Naive thymus-derived CD4-positive, alpha-beta T cell (primary cell): ENCODE data around the gene MYH10. TPM values are rescaled to one million over a fixed set of nuclear protein-coding genes. Genes with fewer than 3 reads are reported as not detected.
"Not testable (repeated sequence)": the region's sequence is repeated elsewhere in the genome, so short reads cannot be mapped to it uniquely, and the experiment has no call there.

Experiments used
- ATAC-seq: fragments of 150-1000 bp; cut with Tn5 transposase; 2 replicates; pipeline ENCODE4 v1.10.0; 2021; ENCODE audit warnings: mild to moderate bottlenecking, moderate library complexity
- CTCF ChIA-PET: fragments of 350-600 bp; sonication (Branson Sonifier 250); formaldehyde crosslinking; loops from one replicate; lab custom pipeline; 2021; ENCODE audit warnings: antibody characterized with exemption; lab: Charles Lee
- POLR2A ChIA-PET: fragments of 350-600 bp; sonication (Branson Sonifier 250); formaldehyde crosslinking; loops from one replicate; lab custom pipeline; 2021; ENCODE audit warnings: antibody characterized with exemption, inconsistent platforms; lab: Charles Lee
- DNase-seq, 9 donors: peaks; one replicate each; pipeline versions ENCODE4 v3.0.0 to v3.0.0-alpha.2; 2020 to 2022; ENCODE audit warnings: mixed read lengths in 1 of 9
- H3K27ac ChIP-seq: one replicate; pipeline ENCODE4 v1.7.0; 2013; ENCODE audit warnings: mild to moderate bottlenecking, low read depth, low read length, moderate library complexity
- H3K27me3 ChIP-seq, 2 donors: one replicate each; pipeline ENCODE4 v1.7.0; 2013; ENCODE audit warnings: low read length in 2 of 2, mild to moderate bottlenecking in 2 of 2, moderate library complexity in 2 of 2; ENCODE audit not compliant: control insufficient read depth in 2 of 2, insufficient read depth in 2 of 2
- H3K36me3 ChIP-seq, 3 experiments: 1 replicate in 2 of 3; 2 replicates in 1 of 3; pipeline ENCODE4 v1.7.0; 2013; ENCODE audit warnings: low read length in 3 of 3, mild to moderate bottlenecking in 3 of 3, moderate library complexity in 1 of 3; ENCODE audit not compliant: insufficient read depth in 3 of 3, control insufficient read depth in 2 of 3
- H3K4me1 ChIP-seq, 2 donors: one replicate each; pipeline ENCODE4 v1.7.0; 2013; ENCODE audit warnings: low read length in 2 of 2, mild to moderate bottlenecking in 2 of 2, moderate library complexity in 1 of 2; ENCODE audit not compliant: control insufficient read depth in 2 of 2, insufficient read depth in 2 of 2
- H3K4me3 ChIP-seq: 2 replicates; pipeline ENCODE4 v1.7.0; 2013; ENCODE audit warnings: mild to moderate bottlenecking, low read length
- H3K9me3 ChIP-seq, 3 experiments: 1 replicate in 2 of 3; 2 replicates in 1 of 3; pipeline ENCODE4 v1.7.0; 2013; ENCODE audit warnings: low read length in 3 of 3; ENCODE audit not compliant: control insufficient read depth in 2 of 3
- H3K27ac Mint-ChIP-seq, 9 donors: one replicate each; pipeline ENCODE4 v1.8.0; 2020 to 2022; ENCODE audit warnings: mixed read lengths in 9 of 9, mild to moderate bottlenecking in 8 of 9, moderate library complexity in 5 of 9, inconsistent platforms in 2 of 9
- H3K27me3 Mint-ChIP-seq, 5 donors: one replicate each; pipeline ENCODE4 v1.8.0; 2021 to 2022; ENCODE audit warnings: mixed read lengths in 5 of 5, mild to moderate bottlenecking in 1 of 5
- H3K36me3 Mint-ChIP-seq, 5 donors: one replicate each; pipeline ENCODE4 v1.8.0; 2020 to 2022; ENCODE audit warnings: mixed read lengths in 5 of 5, mild to moderate bottlenecking in 3 of 5, inconsistent platforms in 1 of 5
- H3K4me1 Mint-ChIP-seq, 7 donors: one replicate each; pipeline ENCODE4 v1.8.0; 2020 to 2022; ENCODE audit warnings: mixed read lengths in 7 of 7, mild to moderate bottlenecking in 3 of 7, inconsistent platforms in 1 of 7
- H3K4me3 Mint-ChIP-seq, 10 donors: one replicate each; pipeline ENCODE4 v1.8.0; 2020 to 2022; ENCODE audit warnings: mild to moderate bottlenecking in 10 of 10, mixed read lengths in 10 of 10, moderate library complexity in 6 of 10, inconsistent platforms in 2 of 10
- H3K9me3 Mint-ChIP-seq, 11 donors: one replicate each; pipeline ENCODE4 v1.8.0; 2020 to 2022; ENCODE audit warnings: mixed read lengths in 11 of 11, mild to moderate bottlenecking in 4 of 11, inconsistent platforms in 1 of 11, moderate library complexity in 1 of 11
- intact Hi-C, 2 donors: fragments of 100-400 bp; cut with micrococcal nuclease; formaldehyde crosslinking; loops; one replicate each; pipeline ENCODE4 v1.15.1; 2023
- polyA plus RNA-seq, 2 donors: library from polyadenylated mRNA; unstranded; fragments of 300-500 nt; fragmentation: Illumina TruSeq; gene quantifications; one replicate each; pipeline ENCODE4 v1.2.3, GENCODE V29; 2021
- total RNA-seq, 6 experiments: library from RNA in 5 of 6; stranded (reverse) in 5 of 6; gene quantifications; 1 replicate in 5 of 6; 2 replicates in 1 of 6; pipeline ENCODE4 v1.2.3 and lab custom pipeline; 2021 to 2026

MYH10 gene
- total and polyA plus RNA-seq, 7 experiments from 2014 or later = 0.85 to 10.0 (median 2.0) TPM

DNA sequence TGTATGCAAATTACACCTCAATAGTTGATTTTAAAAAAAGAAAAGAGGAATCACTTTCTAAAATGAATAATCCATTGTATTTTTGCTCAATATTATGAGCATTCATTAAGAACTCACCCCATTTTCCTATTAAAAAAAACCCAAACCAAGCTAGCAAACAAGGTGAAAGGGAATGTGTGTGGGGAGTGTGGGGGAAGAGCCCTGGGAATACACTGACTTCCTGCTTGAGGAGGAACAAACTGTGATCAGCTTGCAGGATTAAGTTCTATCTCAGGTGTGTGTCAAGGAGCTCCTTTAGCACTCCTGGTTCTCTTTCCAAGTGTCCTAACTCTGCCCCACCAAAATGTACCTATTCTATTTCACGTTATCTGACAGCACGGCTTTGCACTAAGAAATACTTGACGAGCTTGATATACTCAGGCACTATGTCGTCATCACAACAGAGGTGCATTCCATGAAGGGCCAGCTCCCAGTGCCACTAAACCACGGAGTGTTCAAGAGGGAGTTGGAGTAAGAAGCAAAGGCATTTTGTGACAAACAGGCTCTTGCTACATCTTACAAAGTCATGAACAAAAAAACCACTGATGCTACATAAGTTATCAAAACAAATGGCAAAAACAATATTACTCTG is 73.2 kb downstream of the MYH10 start:
- intact Hi-C loops = no loop called here
- ChIA-PET POLR2A (no interaction called here), CTCF (no interaction called here)
- Mint-ChIP-seq H3K4me3 (no peak overlapping the region), H3K9me3 (no peaks in the 10 kb centered on the region), H3K36me3 (peaks cover 0 to 1% (median 0%) of the 10 kb centered on the region in 5 donors), H3K4me1 (no peaks in the 10 kb centered on the region), H3K27me3 (peaks cover 0 to 19% (median 12%) of the 10 kb centered on the region in 5 donors), H3K27ac (no peak overlapping the region)
- H3K36me3 ChIP-seq = no peaks in the 10 kb centered on the region
- ATAC-seq (no peak), DNase-seq (no peak)
- H3K9me3 ChIP-seq = no peaks in the 10 kb centered on the region
- no peaks in the 10 kb centered on the region for H3K27me3 ChIP-seq
- no peaks in the 10 kb centered on the region for H3K4me1 ChIP-seq
- no peak overlapping the region for H3K4me3 ChIP-seq
- no peak overlapping the region for H3K27ac ChIP-seq

- H3K27ac Mint-ChIP-seq = no peak overlapping the region
- POLR2A ChIA-PET = no interaction called here
- Histone ChIP-seq H3K27ac (no peak overlapping the region), H3K4me1 (no peaks in the 10 kb centered on the region), H3K27me3 (no peaks in the 10 kb centered on the region), H3K4me3 (no peak overlapping the region), H3K9me3 (no peaks in the 10 kb centered on the region), H3K36me3 (no peaks in the 10 kb centered on the region)
- DNase-seq (no peak), ATAC-seq (no peak)
- no peaks in the 10 kb centered on the region for H3K4me1 Mint-ChIP-seq
- no peaks in the 10 kb centered on the region for H3K9me3 Mint-ChIP-seq
- H3K36me3 Mint-ChIP-seq = peaks cover 0 to 4% (median 0%) of the 10 kb centered on the region in 5 donors
- H3K27me3 Mint-ChIP-seq = peaks cover 0 to 19% (median 15%) of the 10 kb centered on the region in 5 donors
- intact Hi-C loops = no loop called here
- CTCF ChIA-PET = no interaction called here
- H3K4me3 Mint-ChIP-seq = no peak overlapping the region
Measured at GRCh38 chr17:8556074-8556473, 74.5 kb downstream of the MYH10 start.

- Mint-ChIP-seq H3K4me1 (no peaks in the 10 kb centered on the region), H3K27me3 (peaks cover 0 to 19% (median 15%) of the 10 kb centered on the region in 5 donors), H3K36me3 (peaks cover 0 to 4% (median 0%) of the 10 kb centered on the region in 5 donors), H3K4me3 (no peak overlapping the region), H3K9me3 (no peaks in the 10 kb centered on the region), H3K27ac (no peak overlapping the region)
- ATAC-seq (no peak), DNase-seq (no peak)
- Histone ChIP-seq H3K4me3 (no peak overlapping the region), H3K9me3 (no peaks in the 10 kb centered on the region), H3K27ac (no peak overlapping the region), H3K4me1 (no peaks in the 10 kb centered on the region), H3K36me3 (no peaks in the 10 kb centered on the region), H3K27me3 (no peaks in the 10 kb centered on the region)
- POLR2A ChIA-PET = no interaction called here
- CTCF ChIA-PET = interaction anchor here (0.6 kb wide), 1 partner anchor 421 kb away, joined by 3 read pairs; no protein-coding TSS in a partner anchor
- intact Hi-C loops = no loop called here
Measured at GRCh38 chr17:8555062-8555461, 75.5 kb downstream of the MYH10 start.

DNA sequence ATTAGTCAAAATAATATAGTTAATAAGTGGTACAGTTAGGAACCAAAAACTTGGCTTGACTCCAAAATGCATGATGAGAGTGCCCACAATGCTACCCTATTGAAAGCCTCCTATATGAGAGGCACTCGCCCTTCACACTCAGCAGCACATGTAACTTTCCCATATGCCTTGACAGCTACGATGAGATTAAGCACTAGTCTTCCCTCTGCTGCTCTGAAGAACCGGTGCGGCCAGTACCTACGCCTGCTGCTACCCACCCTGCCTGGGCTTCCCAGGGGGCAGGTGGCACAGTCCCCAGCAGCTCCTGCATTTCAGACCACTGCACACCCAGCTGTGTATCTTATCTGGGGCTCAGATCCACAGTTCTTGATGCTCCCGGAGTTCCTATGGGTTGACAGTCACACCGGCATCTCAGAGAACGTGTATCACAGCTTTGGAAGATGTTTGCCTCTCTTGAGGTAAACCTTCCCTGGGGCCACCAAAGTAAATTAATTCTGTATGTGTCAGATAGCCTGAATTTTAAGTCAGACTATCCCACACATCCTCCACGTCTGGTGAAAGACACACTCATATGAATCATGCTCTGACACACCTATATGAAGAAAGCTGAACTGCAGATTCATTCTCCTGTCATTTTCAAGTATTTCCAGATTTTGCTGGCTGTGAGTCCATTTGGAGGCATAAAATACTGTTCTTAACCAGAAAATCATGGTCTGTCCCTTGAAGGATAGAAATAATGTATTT is 77.8 kb downstream of the MYH10 start:
- DNase-seq = no peak
- H3K27ac Mint-ChIP-seq = no peak overlapping the region
- Histone ChIP-seq H3K27me3 (no peaks in the 10 kb centered on the region), H3K4me3 (no peak overlapping the region), H3K4me1 (no peaks in the 10 kb centered on the region), H3K9me3 (no peaks in the 10 kb centered on the region), H3K27ac (no peak overlapping the region), H3K36me3 (no peaks in the 10 kb centered on the region)
- no peak overlapping the region for H3K4me3 Mint-ChIP-seq
- ChIA-PET POLR2A (no interaction called here), CTCF (no interaction called here)
- no peaks in the 10 kb centered on the region for H3K4me1 Mint-ChIP-seq
- no peak for ATAC-seq
- H3K9me3 Mint-ChIP-seq = no peaks in the 10 kb centered on the region
- H3K27me3 Mint-ChIP-seq = peaks cover 0 to 19% (median 15%) of the 10 kb centered on the region in 5 donors
- intact Hi-C loops = no loop called here
- H3K36me3 Mint-ChIP-seq = peaks cover 0 to 4% (median 0%) of the 10 kb centered on the region in 5 donors

GRCh38 chr17:8542599-8543502 is 87.7 kb downstream of the MYH10 start:
- no peak overlapping the region for H3K4me3 ChIP-seq
- ChIA-PET POLR2A (no interaction called here), CTCF (no interaction called here)
- H3K36me3 ChIP-seq = no peaks in the 10 kb centered on the region
- Mint-ChIP-seq H3K4me3 (no peak overlapping the region), H3K36me3 (peaks cover 0 to 7% (median 0%) of the 10 kb centered on the region in 5 donors), H3K4me1 (no peaks in the 10 kb centered on the region), H3K27ac (no peak overlapping the region), H3K9me3 (peaks cover 0 to 5% (median 0%) of the 10 kb centered on the region in 11 donors), H3K27me3 (no peaks in the 10 kb centered on the region)
- DNase-seq = no peak
- no peak overlapping the region for H3K27ac ChIP-seq
- H3K27me3 ChIP-seq = no peaks in the 10 kb centered on the region
- no peaks in the 10 kb centered on the region for H3K9me3 ChIP-seq
- ATAC-seq = no peak
- intact Hi-C loops = no loop called here
- H3K4me1 ChIP-seq = no peaks in the 10 kb centered on the region

DNA sequence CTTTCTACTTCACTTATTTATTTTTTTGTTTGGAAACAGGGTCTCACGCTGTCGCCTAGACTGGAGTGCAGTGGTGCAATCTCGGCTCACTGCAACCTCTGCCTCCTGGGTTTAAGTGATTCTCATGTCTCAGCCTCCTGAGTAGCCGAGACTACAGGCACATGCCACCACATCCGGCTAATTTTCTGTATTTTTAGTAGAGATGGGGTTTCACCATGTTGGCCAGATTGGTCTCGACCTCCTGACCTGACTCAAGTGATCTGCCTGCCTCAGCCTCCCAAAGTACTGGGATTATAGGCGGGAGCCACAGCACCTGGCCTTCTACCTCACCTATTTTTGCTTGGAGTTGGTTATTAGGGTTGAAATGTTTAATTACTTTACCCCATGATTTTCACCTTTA is 90.5 kb downstream of the MYH10 start:
- intact Hi-C loops, H3K36me3 ChIP-seq, H3K36me3 Mint-ChIP-seq, H3K9me3 Mint-ChIP-seq, H3K9me3 ChIP-seq, H3K27me3 Mint-ChIP-seq, ATAC-seq, H3K4me1 ChIP-seq, POLR2A ChIA-PET, H3K4me3 Mint-ChIP-seq, H3K27me3 ChIP-seq, H3K27ac Mint-ChIP-seq, CTCF ChIA-PET, H3K4me3 ChIP-seq, DNase-seq, H3K27ac ChIP-seq, H3K4me1 Mint-ChIP-seq: not testable (repeated sequence)
